ENCODE results near the gene SSR3. TPM values are rescaled to one million over a fixed set of nuclear protein-coding genes. Genes with fewer than 3 reads are reported as not detected.
"Not testable (repeated sequence)": the region's sequence is repeated elsewhere in the genome, so short reads cannot be mapped to it uniquely, and the experiment has no call there.

SSR3 gene
- total RNA-seq, 4 donors from 2014 or later = 27.5 to 72.9 (median 44.4) TPM

DNA sequence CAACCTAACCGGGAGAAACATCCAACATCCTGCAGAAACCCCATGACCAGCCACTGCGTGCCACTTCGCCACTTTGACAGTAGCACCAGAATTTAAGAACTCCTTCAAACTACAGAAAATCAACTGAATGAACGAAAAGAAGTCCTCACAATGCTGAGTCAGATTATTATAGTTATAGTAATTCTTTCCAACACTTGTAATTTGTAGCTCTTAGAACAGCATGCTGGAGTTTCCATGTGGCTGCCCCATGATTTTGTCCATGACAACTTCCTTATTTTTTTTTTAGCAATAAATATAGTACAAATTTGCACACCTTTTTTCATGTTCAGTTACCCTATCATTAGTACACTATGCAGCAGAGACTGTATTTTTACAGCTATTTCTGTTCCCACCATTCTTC is 26.1 kb upstream of the SSR3 start:
- H3K4me3 ChIP-seq (ENCODE audit: low read depth, poor library complexity, severe bottlenecking) = no peak overlapping the region
- WGBS, 2 donors = 94 to 96% methylated on average over 4 of the region's 4 CpGs
- intact Hi-C loops (cut with DNase I; ENCODE audit: low total_unique reads) = no loop called here
- no peak for DNase-seq (ENCODE audit: low spot score in 2 of 2)
- TF ChIP-seq POLR2A (IDR thresholded peaks at IDR 0.05) = no peak
- TF ChIP-seq, protein P1, sequence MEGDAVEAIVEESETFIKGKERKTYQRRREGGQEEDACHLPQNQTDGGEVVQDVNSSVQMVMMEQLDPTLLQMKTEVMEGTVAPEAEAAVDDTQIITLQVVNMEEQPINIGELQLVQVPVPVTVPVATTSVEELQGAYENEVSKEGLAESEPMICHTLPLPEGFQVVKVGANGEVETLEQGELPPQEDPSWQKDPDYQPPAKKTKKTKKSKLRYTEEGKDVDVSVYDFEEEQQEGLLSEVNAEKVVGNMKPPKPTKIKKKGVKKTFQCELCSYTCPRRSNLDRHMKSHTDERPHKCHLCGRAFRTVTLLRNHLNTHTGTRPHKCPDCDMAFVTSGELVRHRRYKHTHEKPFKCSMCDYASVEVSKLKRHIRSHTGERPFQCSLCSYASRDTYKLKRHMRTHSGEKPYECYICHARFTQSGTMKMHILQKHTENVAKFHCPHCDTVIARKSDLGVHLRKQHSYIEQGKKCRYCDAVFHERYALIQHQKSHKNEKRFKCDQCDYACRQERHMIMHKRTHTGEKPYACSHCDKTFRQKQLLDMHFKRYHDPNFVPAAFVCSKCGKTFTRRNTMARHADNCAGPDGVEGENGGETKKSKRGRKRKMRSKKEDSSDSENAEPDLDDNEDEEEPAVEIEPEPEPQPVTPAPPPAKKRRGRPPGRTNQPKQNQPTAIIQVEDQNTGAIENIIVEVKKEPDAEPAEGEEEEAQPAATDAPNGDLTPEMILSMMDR (IDR thresholded peaks at IDR 0.05) = no peak

DNA sequence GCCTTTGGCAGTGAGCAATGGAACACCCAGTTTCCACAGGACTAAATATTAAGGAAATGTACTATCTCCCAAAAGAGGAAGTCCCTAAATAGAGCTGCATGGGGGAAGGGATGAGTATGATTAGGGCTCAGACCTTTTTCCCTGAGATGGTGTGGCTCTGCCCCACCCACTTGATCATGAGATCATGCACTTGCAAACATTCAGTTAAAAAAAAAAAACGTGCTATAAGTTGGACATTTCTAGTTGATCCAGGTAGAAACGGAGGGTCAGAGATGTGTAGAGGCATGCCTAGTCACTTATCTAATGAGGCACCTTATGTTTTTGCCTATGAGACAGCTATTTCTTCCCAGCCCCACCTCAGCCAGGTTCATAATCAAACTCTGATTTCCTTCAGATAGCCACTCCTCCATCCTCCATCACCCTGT is 24.5 kb upstream of the SSR3 start:
- DNase-seq (ENCODE audit: low spot score in 2 of 2) = peak in 1 of 2 donors; percentile 29

DNA sequence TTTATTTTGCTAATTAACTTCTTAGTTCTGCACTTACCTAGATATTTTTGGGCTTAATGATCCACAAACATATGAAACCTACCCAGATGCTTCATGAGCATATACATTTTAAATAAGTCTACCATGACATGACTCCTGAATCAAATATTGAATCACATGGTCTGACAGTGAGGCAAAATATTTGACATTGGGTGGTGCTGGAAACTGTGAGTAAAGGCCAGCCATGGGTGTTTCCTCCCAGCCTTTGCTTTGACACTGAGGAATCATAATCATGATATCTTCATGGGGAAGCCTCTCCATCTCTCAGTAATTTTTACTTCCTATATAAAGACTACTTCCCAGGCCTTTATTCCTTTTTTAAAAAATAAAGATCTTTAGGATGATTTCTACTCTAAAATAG is 22.8 kb upstream of the SSR3 start:
- no peak overlapping the region for H3K4me3 ChIP-seq (ENCODE audit: low read depth, poor library complexity, severe bottlenecking)
- TF ChIP-seq, protein P1 (IDR thresholded peaks at IDR 0.05) = no peak
- TF ChIP-seq POLR2A (IDR thresholded peaks at IDR 0.05) = no peak
- intact Hi-C loops (cut with DNase I; ENCODE audit: low total_unique reads) = no loop called here
- no peak for DNase-seq (ENCODE audit: low spot score in 2 of 2)

More for the DNA sequence above, 24.5 kb upstream of the SSR3 start:
- whole genome bisulfite sequencing, 2 donors = 31 to 39% methylated on average over 2 of the region's 2 CpGs
- TF ChIP-seq POLR2A (IDR thresholded peaks at IDR 0.05) = no peak
- TF ChIP-seq, protein P1 (IDR thresholded peaks at IDR 0.05) = no peak
- intact Hi-C loops (cut with DNase I; ENCODE audit: low total_unique reads) = no loop called here
- no peak overlapping the region for H3K4me3 ChIP-seq (ENCODE audit: low read depth, poor library complexity, severe bottlenecking)

DNA sequence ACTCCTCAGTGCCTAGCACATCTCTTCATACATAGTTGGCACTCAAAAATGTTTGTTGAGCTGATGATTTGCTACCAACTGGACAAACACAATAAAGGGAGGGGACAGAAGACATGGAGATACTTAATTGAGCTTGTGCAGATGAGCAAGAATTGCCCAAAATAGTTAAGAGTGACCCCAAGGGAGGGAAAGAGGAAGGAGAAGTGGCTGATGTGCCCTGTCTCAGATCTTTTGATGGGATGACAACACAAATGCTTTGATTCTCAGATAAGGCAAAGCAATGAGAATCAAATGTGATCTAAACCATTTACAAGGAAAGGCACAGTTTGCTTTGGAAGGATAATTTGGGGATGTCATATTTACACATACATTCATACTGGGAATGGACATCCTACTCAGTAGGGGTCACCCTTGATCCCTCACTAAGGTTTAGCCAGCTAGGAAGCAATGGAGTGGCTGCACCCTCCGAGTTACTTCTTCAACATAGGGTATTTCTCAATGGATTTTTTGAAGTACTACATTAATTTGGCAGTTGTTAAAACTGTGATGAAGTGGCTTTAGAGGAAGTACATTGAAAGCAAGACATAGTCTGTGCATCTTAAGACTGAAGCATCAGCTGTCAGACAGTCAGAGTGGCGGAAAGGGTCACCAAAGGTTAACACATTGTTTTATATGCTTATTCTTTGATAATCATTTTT is 21.9 kb upstream of the SSR3 start:
- DNase-seq (ENCODE audit: low spot score in 2 of 2) = no peak
- intact Hi-C loops (cut with DNase I; ENCODE audit: low total_unique reads) = no loop called here
- no peak overlapping the region for H3K4me3 ChIP-seq (ENCODE audit: low read depth, poor library complexity, severe bottlenecking)
- WGBS, 2 donors = 89 to 92% methylated on average over 2 of the region's 2 CpGs
- TF ChIP-seq, protein P1 (IDR thresholded peaks at IDR 0.05) = no peak
- no peak for TF ChIP-seq POLR2A (IDR thresholded peaks at IDR 0.05)

DNA sequence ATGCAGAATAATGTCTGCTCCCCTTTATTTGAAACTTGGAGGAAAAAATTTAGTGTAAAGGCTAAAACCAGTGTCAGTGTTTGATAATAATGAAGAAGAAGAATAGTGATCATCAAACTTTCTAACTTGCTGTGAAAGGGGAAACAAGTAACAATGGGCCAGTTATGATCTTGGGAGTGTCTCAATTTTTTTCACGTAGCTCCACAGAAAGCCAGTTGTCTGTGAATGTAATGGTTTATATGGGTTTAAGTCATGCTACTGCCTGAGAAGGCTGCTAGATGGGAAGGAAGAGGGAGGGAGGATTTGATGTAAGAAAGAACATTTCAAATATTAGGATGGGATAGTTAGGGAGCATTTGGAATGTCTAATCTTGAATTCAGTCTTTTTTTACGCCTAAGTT is 21.1 kb upstream of the SSR3 start:
- intact Hi-C loops (cut with DNase I; ENCODE audit: low total_unique reads) = no loop called here
- no peak overlapping the region for H3K4me3 ChIP-seq (ENCODE audit: low read depth, poor library complexity, severe bottlenecking)
- no peak for DNase-seq (ENCODE audit: low spot score in 2 of 2)
- TF ChIP-seq POLR2A (IDR thresholded peaks at IDR 0.05) = no peak
- TF ChIP-seq, protein P1 (IDR thresholded peaks at IDR 0.05) = no peak
- WGBS, 2 donors = 85 to 89% methylated on average over 2 of the region's 2 CpGs

DNA sequence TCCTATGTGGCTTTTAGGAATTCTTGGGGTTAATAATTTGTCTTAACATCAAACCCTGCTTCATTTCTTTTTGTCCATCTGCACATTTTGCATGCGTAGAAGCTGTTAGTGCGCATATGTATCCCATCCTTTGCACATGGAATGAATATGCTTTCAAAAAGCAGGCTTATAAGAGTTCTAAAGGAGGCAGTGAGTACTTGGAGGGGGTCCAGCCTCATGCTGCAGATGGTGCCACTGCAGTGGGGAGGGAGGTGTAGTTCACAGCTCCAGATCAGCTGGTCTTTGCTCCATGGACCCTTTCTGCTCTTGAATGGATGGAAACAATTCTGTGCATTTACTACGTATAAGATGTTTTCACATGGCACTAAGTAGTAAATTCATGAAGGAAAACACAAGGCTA is 20.7 kb upstream of the SSR3 start:
- no peak overlapping the region for H3K4me3 ChIP-seq (ENCODE audit: low read depth, poor library complexity, severe bottlenecking)
- intact Hi-C loops (cut with DNase I; ENCODE audit: low total_unique reads) = no loop called here
- TF ChIP-seq POLR2A (IDR thresholded peaks at IDR 0.05) = no peak
- TF ChIP-seq, protein P1 (IDR thresholded peaks at IDR 0.05) = no peak
- DNase-seq (ENCODE audit: low spot score in 2 of 2) = no peak
- 77 to 89% methylated on average over 3 of the region's 3 CpGs for WGBS, 2 donors

DNA sequence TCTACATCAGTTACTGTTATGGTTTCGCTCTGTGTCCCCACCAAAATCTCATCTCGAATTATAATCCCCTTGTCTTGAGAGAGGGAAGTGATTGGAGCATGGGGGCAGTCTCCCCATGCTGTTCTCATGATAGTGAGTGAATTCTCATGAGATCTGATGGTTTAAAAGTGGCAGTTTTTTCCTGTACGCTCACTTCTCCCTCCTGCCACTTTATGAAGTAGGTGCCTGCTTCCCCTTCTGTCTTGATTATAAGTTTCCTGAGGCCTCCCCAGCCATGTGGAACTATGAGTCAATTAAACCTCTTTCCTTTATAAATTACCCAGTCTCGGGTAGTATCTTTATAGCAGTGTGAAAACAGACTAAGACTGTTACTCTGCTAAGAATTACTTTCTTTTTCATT is 15.0 kb upstream of the SSR3 start:
- DNase-seq (ENCODE audit: low spot score in 2 of 2); intact Hi-C loops (cut with DNase I; ENCODE audit: low total_unique reads); H3K4me3 ChIP-seq (ENCODE audit: low read depth, poor library complexity, severe bottlenecking): not testable (repeated sequence)
- WGBS, 2 donors = 68 to 73% methylated on average over 4 of the region's 4 CpGs

DNA sequence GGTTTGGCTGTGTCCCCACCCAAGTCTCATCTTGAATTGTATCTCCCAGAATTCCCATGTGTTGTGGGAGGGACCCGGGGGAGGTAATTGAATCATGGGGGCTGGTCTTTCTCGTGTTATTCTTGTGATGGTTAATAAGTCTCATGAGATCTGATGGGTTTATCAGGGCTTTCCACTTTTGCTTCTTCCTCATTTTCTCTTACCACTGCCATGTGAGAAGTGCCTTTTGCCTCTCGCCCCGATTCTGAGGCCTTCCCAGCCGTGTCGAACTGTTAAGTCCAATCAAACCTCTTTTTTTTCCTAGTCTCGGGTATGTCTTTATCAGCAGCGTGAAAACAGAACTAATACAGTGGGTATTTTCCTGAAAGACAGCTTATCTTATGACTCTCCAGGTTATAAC is 14.1 kb upstream of the SSR3 start:
- intact Hi-C loops (cut with DNase I; ENCODE audit: low total_unique reads); DNase-seq (ENCODE audit: low spot score in 2 of 2); H3K4me3 ChIP-seq (ENCODE audit: low read depth, poor library complexity, severe bottlenecking): not testable (repeated sequence)
- 91 to 95% methylated on average over 8 of the region's 8 CpGs for WGBS, 2 donors

Measured in lower leg skin (tissue), 4 donors.